Measurements from ENCODE around the gene SPINK9. TPM values are rescaled to one million over a fixed set of nuclear protein-coding genes. Genes with fewer than 3 reads are reported as not detected.
A peak's percentile ranks its signal among the peaks of the same experiment; 100 is the strongest.

SPINK9 gene
- total RNA-seq, 2 donors from 2014 or later = not detected

DNA sequence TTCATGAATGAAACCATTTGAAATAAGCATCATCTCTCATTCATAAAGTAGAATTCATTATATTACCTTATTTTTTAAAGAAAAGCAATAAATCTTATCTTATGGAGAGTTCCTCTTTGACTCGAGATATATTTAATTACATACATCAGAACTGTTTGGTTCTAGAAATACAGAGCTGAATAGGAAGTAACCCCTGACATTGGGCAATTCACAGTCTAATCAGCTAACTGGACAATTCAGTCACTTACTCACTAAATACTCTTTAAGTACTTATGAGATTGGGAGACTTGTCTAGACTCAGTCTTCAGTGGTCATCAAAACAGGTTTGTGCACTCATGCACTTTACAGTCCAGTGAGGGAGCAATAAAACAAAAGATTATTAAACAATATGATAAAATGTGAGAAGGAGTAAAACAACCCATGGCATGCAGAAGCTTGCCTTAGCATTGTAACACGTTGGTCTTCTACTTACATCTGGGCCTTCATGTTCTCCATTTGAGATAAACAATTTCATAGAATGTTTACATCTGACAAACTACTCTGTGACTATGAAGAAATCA lies 36.9 kb downstream of the SPINK9 start:
- WGBS, 2 experiments (ENCODE audit: insufficient coverage in 1 of 2, insufficient read length in 1 of 2) = 80 to 86% methylated on average over 1 to 2 of the region's 2 CpGs
- H3K4me1 Mint-ChIP-seq = peaks cover 27% of the 10 kb centered on the region
- TF ChIP-seq, protein P1, sequence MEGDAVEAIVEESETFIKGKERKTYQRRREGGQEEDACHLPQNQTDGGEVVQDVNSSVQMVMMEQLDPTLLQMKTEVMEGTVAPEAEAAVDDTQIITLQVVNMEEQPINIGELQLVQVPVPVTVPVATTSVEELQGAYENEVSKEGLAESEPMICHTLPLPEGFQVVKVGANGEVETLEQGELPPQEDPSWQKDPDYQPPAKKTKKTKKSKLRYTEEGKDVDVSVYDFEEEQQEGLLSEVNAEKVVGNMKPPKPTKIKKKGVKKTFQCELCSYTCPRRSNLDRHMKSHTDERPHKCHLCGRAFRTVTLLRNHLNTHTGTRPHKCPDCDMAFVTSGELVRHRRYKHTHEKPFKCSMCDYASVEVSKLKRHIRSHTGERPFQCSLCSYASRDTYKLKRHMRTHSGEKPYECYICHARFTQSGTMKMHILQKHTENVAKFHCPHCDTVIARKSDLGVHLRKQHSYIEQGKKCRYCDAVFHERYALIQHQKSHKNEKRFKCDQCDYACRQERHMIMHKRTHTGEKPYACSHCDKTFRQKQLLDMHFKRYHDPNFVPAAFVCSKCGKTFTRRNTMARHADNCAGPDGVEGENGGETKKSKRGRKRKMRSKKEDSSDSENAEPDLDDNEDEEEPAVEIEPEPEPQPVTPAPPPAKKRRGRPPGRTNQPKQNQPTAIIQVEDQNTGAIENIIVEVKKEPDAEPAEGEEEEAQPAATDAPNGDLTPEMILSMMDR (conservative IDR thresholded peaks at IDR 0.05) = no peak
- no peaks in the 10 kb centered on the region for H3K36me3 ChIP-seq (ENCODE audit: control insufficient read depth, insufficient read depth, low read length)
- no peaks in the 10 kb centered on the region for H3K27me3 Mint-ChIP-seq (ENCODE audit: insufficient read depth)
- peaks cover 17% of the 10 kb centered on the region for H3K9me3 ChIP-seq (ENCODE audit: control insufficient read depth, low read length)
- H3K27ac Mint-ChIP-seq = no peak overlapping the region
- H3K9me3 Mint-ChIP-seq = peaks cover 8% of the 10 kb centered on the region
- DNase-seq = no peak
- H3K4me3 ChIP-seq (ENCODE audit: low read length) = peak overlapping the region; percentile 11
- H3K4me3 Mint-ChIP-seq = no peak overlapping the region
- H3K27ac ChIP-seq (ENCODE audit: low read depth, low read length) = no peak overlapping the region
- H3K36me3 Mint-ChIP-seq (ENCODE audit: low read depth) = no peaks in the 10 kb centered on the region
- H3K4me1 ChIP-seq (ENCODE audit: control insufficient read depth, insufficient read depth, low read length) = no peaks in the 10 kb centered on the region
- no peaks in the 10 kb centered on the region for H3K27me3 ChIP-seq (ENCODE audit: control insufficient read depth, insufficient read depth, low read length, poor library complexity, severe bottlenecking)
- H3K9ac ChIP-seq (ENCODE audit: extremely low read depth, low read length, poor library complexity, severe bottlenecking) = no peak overlapping the region

- Histone ChIP-seq H3K9me3 (ENCODE audit: control insufficient read depth, low read length) (peaks cover 17% of the 10 kb centered on the region), H3K27ac (ENCODE audit: low read depth, low read length) (no peak overlapping the region), H3K27me3 (ENCODE audit: control insufficient read depth, insufficient read depth, low read length, poor library complexity, severe bottlenecking) (no peaks in the 10 kb centered on the region), H3K9ac (ENCODE audit: extremely low read depth, low read length, poor library complexity, severe bottlenecking) (no peak overlapping the region), H3K4me1 (ENCODE audit: control insufficient read depth, insufficient read depth, low read length) (no peaks in the 10 kb centered on the region), H3K36me3 (ENCODE audit: control insufficient read depth, insufficient read depth, low read length) (no peaks in the 10 kb centered on the region), H3K4me3 (ENCODE audit: low read length) (no peak overlapping the region)
- Mint-ChIP-seq H3K27me3 (ENCODE audit: insufficient read depth) (no peaks in the 10 kb centered on the region), H3K4me3 (no peak overlapping the region), H3K36me3 (ENCODE audit: low read depth) (no peaks in the 10 kb centered on the region), H3K9me3 (peaks cover 8% of the 10 kb centered on the region), H3K4me1 (peaks cover 23% of the 10 kb centered on the region), H3K27ac (no peak overlapping the region)
- TF ChIP-seq, protein P1 (conservative IDR thresholded peaks at IDR 0.05) = no peak
- DNase-seq = no peak
Observed at GRCh38 chr5:148372893-148373292, 37.5 kb downstream of the SPINK9 start.

- Histone ChIP-seq H3K4me1 (ENCODE audit: control insufficient read depth, insufficient read depth, low read length) (no peaks in the 10 kb centered on the region), H3K9me3 (ENCODE audit: control insufficient read depth, low read length) (no peaks in the 10 kb centered on the region), H3K9ac (ENCODE audit: extremely low read depth, low read length, poor library complexity, severe bottlenecking) (no peak overlapping the region), H3K27ac (ENCODE audit: low read depth, low read length) (no peak overlapping the region), H3K36me3 (ENCODE audit: control insufficient read depth, insufficient read depth, low read length) (no peaks in the 10 kb centered on the region), H3K4me3 (ENCODE audit: low read length) (no peak overlapping the region), H3K27me3 (ENCODE audit: control insufficient read depth, insufficient read depth, low read length, poor library complexity, severe bottlenecking) (no peaks in the 10 kb centered on the region)
- TF ChIP-seq, protein P1 (conservative IDR thresholded peaks at IDR 0.05) = peak; percentile 88
- 43 to 71% methylated on average over 1 to 3 of the region's 3 CpGs for WGBS, 2 experiments (ENCODE audit: insufficient coverage in 1 of 2, insufficient read length in 1 of 2)
- Mint-ChIP-seq H3K27ac (no peak overlapping the region), H3K9me3 (no peaks in the 10 kb centered on the region), H3K36me3 (ENCODE audit: low read depth) (peaks cover 2% of the 10 kb centered on the region), H3K27me3 (ENCODE audit: insufficient read depth) (no peaks in the 10 kb centered on the region), H3K4me3 (no peak overlapping the region), H3K4me1 (peaks cover 23% of the 10 kb centered on the region)
- DNase-seq = peak; percentile 84
Observed at GRCh38 chr5:148374690-148375360, 39.5 kb downstream of the SPINK9 start.

Measured in endodermal cell (in vitro differentiated cells).